Spleen (tissue), 11 donors: ENCODE data around the gene PCTP. TPM values are rescaled to one million over a fixed set of nuclear protein-coding genes. Genes with fewer than 3 reads are reported as not detected.

Source experiments
- DNase-seq: peaks from one replicate; pipeline ENCODE4 v3.0.0-alpha.2; 2020
- H3K27ac ChIP-seq, 8 donors: fragments of 200-600 bp; sonication (generic) in 7 of 8; 1 replicate in 4 of 8; 2 replicates in 4 of 8; pipeline versions ENCODE4 v1.5.0 to v1.8.0; 2016 to 2021; ENCODE audit warnings: inconsistent platforms in 4 of 8, mild to moderate bottlenecking in 4 of 8, moderate library complexity in 1 of 8
- H3K27me3 ChIP-seq, 7 donors: fragments of 200-600 bp; sonication (generic) in 6 of 7; replicated peaks in 1 of 7; 1 replicate in 4 of 7; 2 replicates in 3 of 7; pipeline versions ENCODE4 v1.5.0 to v1.8.0; 2016 to 2021; ENCODE audit warnings: inconsistent platforms in 3 of 7, mild to moderate bottlenecking in 1 of 7
- H3K36me3 ChIP-seq, 6 donors: fragments of 200-600 bp; sonication (generic) in 5 of 6; 1 replicate in 4 of 6; 2 replicates in 2 of 6; pipeline versions ENCODE4 v1.5.0 to v1.8.0; 2016 to 2021; ENCODE audit warnings: inconsistent platforms in 2 of 6
- H3K4me1 ChIP-seq, 6 donors: fragments of 200-600 bp; sonication (generic) in 5 of 6; 1 replicate in 3 of 6; 2 replicates in 3 of 6; pipeline versions ENCODE4 v1.5.0 to v1.8.0; 2016 to 2021; ENCODE audit warnings: inconsistent platforms in 3 of 6
- H3K4me3 ChIP-seq, 8 donors: fragments of 200-600 bp; sonication (generic) in 7 of 8; 1 replicate in 4 of 8; 2 replicates in 4 of 8; pipeline versions ENCODE4 v1.5.0 to v1.8.0; 2016 to 2021; ENCODE audit warnings: inconsistent platforms in 4 of 8, mild to moderate bottlenecking in 4 of 8, moderate library complexity in 2 of 8
- H3K9me3 ChIP-seq, 8 donors: fragments of 200-600 bp; sonication (generic) in 7 of 8; 1 replicate in 4 of 8; 2 replicates in 4 of 8; pipeline versions ENCODE4 v1.5.0 to v1.8.0; 2016 to 2021; ENCODE audit warnings: inconsistent platforms in 4 of 8
- CTCF ChIP-seq, 11 experiments: fragments of 200-600 bp in 7 of 11; fragments of 450-650 bp in 4 of 11; sonication (generic) in 4 of 11; IDR thresholded peaks in 8 of 11; conservative IDR thresholded peaks in 3 of 11; 1 replicate in 7 of 11; 2 replicates in 4 of 11; pipeline versions ENCODE4 v1.4.0 to v1.8.0; 2016 to 2021; ENCODE audit warnings: antibody characterized with exemption in 11 of 11, inconsistent platforms in 4 of 11, mild to moderate bottlenecking in 1 of 11
- POLR2A ChIP-seq, 3 donors: fragments of 450-650 bp; IDR thresholded peaks; one replicate each; pipeline ENCODE4 v1.5.1; 2017; ENCODE audit warnings: antibody characterized with exemption in 3 of 3, mild to moderate bottlenecking in 1 of 3
- POLR2AphosphoS5 ChIP-seq, 3 donors: sonication (generic); formaldehyde crosslinking; IDR thresholded peaks; one replicate each; pipeline ENCODE4 v1.5.1; 2017; ENCODE audit warnings: antibody characterized with exemption in 3 of 3
- WGBS, 5 donors: extraction: QIAGEN DNeasy Blood & Tissue Kit in 3 of 5; methylation state at CpG; one replicate each; pipeline versions ENCODE4 v1.1.5 to v1.1.7; 2013 to 2018; 5-methylcytosine and 5-hydroxymethylcytosine counted together
- intact Hi-C: fragments of 100-400 bp; cut with DNase I; formaldehyde crosslinking; loops from one replicate; pipeline ENCODE4 v1.15.0; 2023; ENCODE audit warnings: low total_unique reads
- polyA plus RNA-seq, 3 donors: library from polyadenylated mRNA; stranded (reverse); fragments of 200-250 nt; gene quantifications; one replicate each; pipeline ENCODE4 v1.2.1, GENCODE V29; 2013
- total RNA-seq, 7 donors: library from RNA; depleted of rRNA in 3 of 7; stranded (reverse); fragments of >200 nt in 3 of 7; fragmentation: NEBNext Ultra II Directional in 4 of 7; extraction: Animal tissue kit (Norgen Biotek cat#: 25700) in 4 of 7; gene quantifications; one replicate each; pipeline versions ENCODE4 v1.1.0 to v1.2.1, GENCODE V29; 2016 to 2021
- donor health status: healthy with polysubstance abuse.
- donor health status: DM: no; HTN: no; CAD: no; lungs with moderate emphysema.
- donor health status: DM: no; HTN: no; CAD: no.
- donor health status: Bipolar disorder and iron deficiency.
- donor health status: healthy.
- donor health status: DM: no; HTN: no; CAD: no.
- donor health status: DM: yes; HTN: yes; CAD: no.

The PCTP gene
- total and polyA plus RNA-seq, 10 donors, result 9.3 to 23.5 (median 18.5) TPM

- H3K27ac ChIP-seq, result no peak overlapping the region
- 53 to 58% (median 55%) methylated on average over 11 of the region's 11 CpGs for WGBS, 5 donors
Measured at GRCh38 chr17:55717898-55718735, 32.7 kb upstream of the PCTP start.

GRCh38 chr17:55720919-55721836, 29.7 kb upstream of the PCTP start:
- no peaks in the 10 kb centered on the region for H3K9me3 ChIP-seq
- 70 to 84% (median 74%) methylated on average over 6 of the region's 6 CpGs for WGBS, 5 donors
- H3K4me3 ChIP-seq, result peak overlapping the region in 5 of 8 donors; percentile 8 to 49 (median 25)
- H3K27me3 ChIP-seq, result peaks cover 0 to 36% (median 0%) of the 10 kb centered on the region in 7 donors
- H3K27ac ChIP-seq, result no peak overlapping the region
- TF ChIP-seq CTCF (IDR thresholded peaks at IDR 0.05 in 8 of 11, conservative IDR thresholded peaks at IDR 0.05 in 3 of 11) (no peak), POLR2A (IDR thresholded peaks at IDR 0.05) (no peak), POLR2AphosphoS5 (IDR thresholded peaks at IDR 0.05) (no peak)
- no peak for DNase-seq
- peaks cover 0 to 8% (median 0%) of the 10 kb centered on the region in 6 donors for H3K4me1 ChIP-seq
- intact Hi-C loops, result no loop called here
- H3K36me3 ChIP-seq, result no peaks in the 10 kb centered on the region

More at GRCh38 chr17:55717898-55718735, 32.7 kb upstream of the PCTP start:
- H3K27me3 ChIP-seq, result peaks cover 0 to 19% (median 0%) of the 10 kb centered on the region in 7 donors
- TF ChIP-seq POLR2AphosphoS5 (IDR thresholded peaks at IDR 0.05), result no peak
- TF ChIP-seq CTCF (IDR thresholded peaks at IDR 0.05 in 8 of 11, conservative IDR thresholded peaks at IDR 0.05 in 3 of 11), result peak; percentile 36 to 82 (median 69)
- H3K4me3 ChIP-seq, result no peak overlapping the region
- no peaks in the 10 kb centered on the region for H3K9me3 ChIP-seq
- intact Hi-C loops, result loop anchor here (5.0 kb wide), 1 partner anchor 191 kb away; no protein-coding TSS in a partner anchor
- peaks cover 0 to 6% (median 0%) of the 10 kb centered on the region in 6 donors for H3K4me1 ChIP-seq
- peak; percentile 85 for DNase-seq
- no peaks in the 10 kb centered on the region for H3K36me3 ChIP-seq

- WGBS, 5 donors, result 61 to 78% (median 68%) methylated on average over 5 of the region's 5 CpGs
- Histone ChIP-seq H3K4me3 (peak overlapping the region in 5 of 8 donors; percentile 3 to 49 (median 9)), H3K27me3 (peaks cover 0 to 37% (median 0%) of the 10 kb centered on the region in 7 donors), H3K4me1 (peaks cover 0 to 8% (median 0%) of the 10 kb centered on the region in 6 donors), H3K36me3 (no peaks in the 10 kb centered on the region), H3K9me3 (no peaks in the 10 kb centered on the region), H3K27ac (peak overlapping the region in 6 of 8 donors; percentile 22 to 69 (median 51))
- no peak for TF ChIP-seq POLR2A (IDR thresholded peaks at IDR 0.05)
- TF ChIP-seq CTCF (IDR thresholded peaks at IDR 0.05 in 8 of 11, conservative IDR thresholded peaks at IDR 0.05 in 3 of 11), result no peak
- no peak for TF ChIP-seq POLR2AphosphoS5 (IDR thresholded peaks at IDR 0.05)
- intact Hi-C loops, result no loop called here
- DNase-seq, result no peak
Measured at GRCh38 chr17:55722016-55722736, 28.7 kb upstream of the PCTP start.
